ENCODE data around the gene TMEM63A. TPM values are rescaled to one million over a fixed set of nuclear protein-coding genes. Genes with fewer than 3 reads are reported as not detected.
"Not testable (repeated sequence)": the region's sequence is repeated elsewhere in the genome, so short reads cannot be mapped to it uniquely, and the experiment has no call there.

The TMEM63A gene
- polyA plus RNA-seq, 1 experiment, result 17.1 TPM

GRCh38 chr1:225815526-225816178 is 66.5 kb downstream of the TMEM63A start:
- no peaks in the 10 kb centered on the region for H3K27me3 ChIP-seq (ENCODE audit: control insufficient read depth, insufficient read depth, low read length)
- no peak for TF ChIP-seq CTCF (IDR thresholded peaks at IDR 0.05; ENCODE audit: low read depth, low read length)
- ChIA-PET POLR2A (no interaction called here), CTCF (interaction anchor here (0.6 to 1.2 kb wide), 3 partner anchors 9 to 210 kb away, joined by 3 to 9 read pairs (median 3); partner anchors contain the start of gene SRP9)
- no peak for DNase-seq (ENCODE audit: low read depth, low spot score)
- H3K27ac ChIP-seq (ENCODE audit: low read depth, low read length), result no peak overlapping the region
- H3K4me3 ChIP-seq (ENCODE audit: low read depth, low read length), result no peak overlapping the region
- H3K9me3 ChIP-seq (ENCODE audit: control insufficient read depth, insufficient read depth, low read length), result no peaks in the 10 kb centered on the region

DNA sequence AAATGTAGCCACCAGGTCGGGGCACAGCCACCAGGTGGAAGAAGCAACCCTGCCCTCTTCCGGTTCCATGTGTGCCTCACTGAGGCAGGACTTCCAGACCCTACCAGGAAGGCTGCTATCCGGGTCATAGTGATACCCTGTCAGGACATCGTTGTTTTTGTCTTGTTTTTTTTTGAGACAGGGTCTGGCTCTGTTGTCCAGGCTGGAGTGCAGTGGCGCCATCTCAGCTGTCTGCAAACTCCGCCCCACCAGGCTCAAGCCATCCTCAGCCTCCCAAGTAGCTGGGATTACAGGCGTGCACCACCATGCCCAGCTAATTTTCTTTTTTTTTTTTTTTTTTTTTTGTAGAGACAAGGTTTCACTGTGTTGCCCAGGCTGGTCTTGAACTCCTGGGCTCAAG is 67.1 kb downstream of the TMEM63A start:
- H3K27me3 ChIP-seq (ENCODE audit: control insufficient read depth, insufficient read depth, low read length); POLR2A ChIA-PET; H3K27ac ChIP-seq (ENCODE audit: low read depth, low read length); DNase-seq (ENCODE audit: low read depth, low spot score); H3K9me3 ChIP-seq (ENCODE audit: control insufficient read depth, insufficient read depth, low read length); H3K4me3 ChIP-seq (ENCODE audit: low read depth, low read length): not testable (repeated sequence)
- CTCF ChIA-PET, result interaction anchor here (0.6 kb wide), 1 partner anchor 209 kb away, joined by 9 read pairs; no protein-coding TSS in a partner anchor

DNA sequence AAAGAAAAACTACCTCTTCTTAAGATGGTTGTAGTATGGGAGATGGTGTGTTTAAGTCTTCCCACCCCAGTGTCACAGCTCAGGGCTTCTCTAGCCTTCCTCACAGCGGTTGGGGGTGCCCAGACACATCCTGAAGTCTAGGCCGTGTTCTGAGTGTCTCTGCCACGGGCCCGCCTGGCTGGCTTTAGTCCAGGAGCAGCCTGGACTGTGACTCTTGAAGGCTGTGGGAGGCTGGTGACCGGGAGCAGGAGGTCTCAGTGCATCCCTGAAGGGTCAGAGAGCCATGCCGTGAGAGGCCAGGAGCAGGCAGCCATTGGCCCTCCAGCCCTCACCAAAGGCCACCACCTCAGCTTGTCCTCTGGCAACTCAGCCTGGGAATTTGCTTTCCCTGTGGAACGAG is 67.8 kb downstream of the TMEM63A start:
- ChIA-PET CTCF (interaction anchor here (0.9 to 1.4 kb wide), 2 partner anchors 37 to 340 kb away, joined by 3 to 5 read pairs; partner anchors contain the start of gene SRP9), POLR2A (interaction anchor here (2.0 kb wide), 1 partner anchor 36 kb away, joined by 16 read pairs; the partner anchor contains the start of gene SRP9)

DNA sequence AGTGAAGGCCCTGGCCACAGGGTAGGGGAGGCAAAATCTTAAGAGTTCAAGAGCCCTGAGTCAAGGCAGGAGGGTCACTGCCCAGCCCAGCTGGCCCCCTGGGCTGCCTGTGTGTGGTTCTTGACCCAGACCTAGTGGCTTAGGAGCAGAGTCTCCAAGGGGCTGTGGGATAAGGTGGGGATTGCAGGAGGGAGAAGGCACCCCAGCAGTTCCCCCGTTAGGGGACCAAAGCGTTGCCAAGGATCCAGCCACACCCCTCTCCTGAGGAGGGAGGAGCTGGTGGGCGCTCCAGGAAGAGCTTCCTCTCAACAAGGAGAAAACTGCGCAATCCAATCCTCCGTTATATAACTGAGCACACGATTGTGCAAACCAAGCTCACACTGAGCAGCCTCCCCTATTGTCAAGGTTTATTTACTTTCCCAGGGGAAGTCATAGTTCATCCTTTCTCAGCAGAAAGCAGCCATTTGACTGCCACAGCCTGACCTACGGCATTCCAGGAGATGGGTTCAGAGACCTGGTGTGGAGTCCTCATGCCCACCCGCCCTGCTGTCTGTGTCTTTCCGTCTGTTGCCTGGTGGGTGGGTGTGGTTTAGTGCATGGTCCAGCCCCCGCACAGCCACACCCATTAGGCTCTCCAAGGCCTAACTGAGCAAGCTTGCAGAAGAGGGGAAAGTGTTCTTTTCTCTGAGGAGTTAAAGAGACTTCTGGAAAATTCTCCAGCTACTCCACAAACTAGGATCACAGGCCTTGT is 68.8 kb downstream of the TMEM63A start:
- H3K4me3 ChIP-seq (ENCODE audit: low read depth, low read length), result no peak overlapping the region
- no peak for DNase-seq (ENCODE audit: low read depth, low spot score)
- POLR2A ChIA-PET, result interaction anchor here (0.6 to 2.0 kb wide), 3 partner anchors 22 to 69 kb away, joined by 3 to 16 read pairs (median 3); partner anchors contain the start of genes SRP9 and TMEM63A

More for the DNA sequence above, 67.8 kb downstream of the TMEM63A start:
- DNase-seq (ENCODE audit: low read depth, low spot score), result no peak
- H3K27ac ChIP-seq (ENCODE audit: low read depth, low read length), result no peak overlapping the region
- no peak overlapping the region for H3K4me3 ChIP-seq (ENCODE audit: low read depth, low read length)
- H3K27me3 ChIP-seq (ENCODE audit: control insufficient read depth, insufficient read depth, low read length), result no peaks in the 10 kb centered on the region
- no peak for TF ChIP-seq CTCF (IDR thresholded peaks at IDR 0.05; ENCODE audit: low read depth, low read length)
- no peaks in the 10 kb centered on the region; the same call in 1 of the 2 replicates for H3K9me3 ChIP-seq (ENCODE audit: control insufficient read depth, insufficient read depth, low read length)

More for the DNA sequence above, 68.8 kb downstream of the TMEM63A start:
- Histone ChIP-seq H3K27ac (ENCODE audit: low read depth, low read length) (peak overlapping the region; percentile 61), H3K9me3 (ENCODE audit: control insufficient read depth, insufficient read depth, low read length) (no peaks in the 10 kb centered on the region; the same call in 1 of the 2 replicates), H3K27me3 (ENCODE audit: control insufficient read depth, insufficient read depth, low read length) (no peaks in the 10 kb centered on the region)
- TF ChIP-seq CTCF (IDR thresholded peaks at IDR 0.05; ENCODE audit: low read depth, low read length), result no peak
- CTCF ChIA-PET, result interaction anchor here (0.6 to 1.7 kb wide), 4 partner anchors 23 to 339 kb away, joined by 3 to 5 read pairs (median 3); partner anchors contain the start of gene SRP9

Measured in AG04450 (cell line).